ENCODE measurements around the gene IQGAP3. TPM values are rescaled to one million over a fixed set of nuclear protein-coding genes. Genes with fewer than 3 reads are reported as not detected.

Gene IQGAP3
- total RNA-seq, 1 experiment from 2014 or later, result 21.3 TPM

- no peak for DNase-seq
- Histone ChIP-seq H3K4me1 (no peaks in the 10 kb centered on the region), H3K27ac (no peak overlapping the region), H3K4me3 (no peak overlapping the region), H3K9me3 (replicated peaks) (no peaks in the 10 kb centered on the region), H3K27me3 (no peaks in the 10 kb centered on the region), H3K36me3 (peaks cover 13% of the 10 kb centered on the region; the same call in 1 of the 2 replicates)
Measured at GRCh38 chr1:156547434-156547833, 24.9 kb downstream of the IQGAP3 start.

- H3K4me1 ChIP-seq, result no peaks in the 10 kb centered on the region
- peaks cover 9% of the 10 kb centered on the region; the same call in 1 of the 2 replicates for H3K36me3 ChIP-seq
- DNase-seq, result no peak
- H3K4me3 ChIP-seq, result no peak overlapping the region
- no peak overlapping the region for H3K27ac ChIP-seq
- no peaks in the 10 kb centered on the region for H3K9me3 ChIP-seq (replicated peaks)
- no peaks in the 10 kb centered on the region for H3K27me3 ChIP-seq
Measured at GRCh38 chr1:156546267-156546666, 26.1 kb downstream of the IQGAP3 start.

- DNase-seq, result no peak
- Histone ChIP-seq H3K9me3 (replicated peaks) (no peaks in the 10 kb centered on the region), H3K4me1 (no peaks in the 10 kb centered on the region), H3K27ac (no peak overlapping the region), H3K4me3 (no peak overlapping the region), H3K36me3 (peaks cover 14% of the 10 kb centered on the region; the same call in 1 of the 2 replicates), H3K27me3 (no peaks in the 10 kb centered on the region)
Measured at GRCh38 chr1:156544592-156545102, 27.7 kb downstream of the IQGAP3 start.

GRCh38 chr1:156543066-156543465 lies 29.3 kb downstream of the IQGAP3 start:
- H3K36me3 ChIP-seq, result peaks cover 16% of the 10 kb centered on the region; the same call in 1 of the 2 replicates
- DNase-seq, result no peak
- no peaks in the 10 kb centered on the region for H3K27me3 ChIP-seq
- H3K4me1 ChIP-seq, result no peaks in the 10 kb centered on the region
- H3K27ac ChIP-seq, result no peak overlapping the region
- no peaks in the 10 kb centered on the region for H3K9me3 ChIP-seq (replicated peaks)
- no peak overlapping the region for H3K4me3 ChIP-seq

GRCh38 chr1:156540955-156541354 lies 31.4 kb downstream of the IQGAP3 start:
- H3K27ac ChIP-seq, result no peak overlapping the region
- H3K4me3 ChIP-seq, result no peak overlapping the region
- no peaks in the 10 kb centered on the region for H3K27me3 ChIP-seq
- no peak for DNase-seq
- H3K36me3 ChIP-seq, result peaks cover 21% of the 10 kb centered on the region
- H3K9me3 ChIP-seq (replicated peaks), result no peaks in the 10 kb centered on the region
- no peaks in the 10 kb centered on the region for H3K4me1 ChIP-seq

- H3K27me3 ChIP-seq, result no peaks in the 10 kb centered on the region
- H3K4me3 ChIP-seq, result no peak overlapping the region
- no peak for DNase-seq
- H3K36me3 ChIP-seq, result peaks cover 27% of the 10 kb centered on the region
- H3K9me3 ChIP-seq (replicated peaks), result no peaks in the 10 kb centered on the region
- H3K27ac ChIP-seq, result no peak overlapping the region
- no peaks in the 10 kb centered on the region for H3K4me1 ChIP-seq
Measured at GRCh38 chr1:156539818-156540355, 32.5 kb downstream of the IQGAP3 start.

GRCh38 chr1:156538711-156539440 lies 33.5 kb downstream of the IQGAP3 start:
- no peak for DNase-seq
- Histone ChIP-seq H3K27me3 (no peaks in the 10 kb centered on the region), H3K4me1 (no peaks in the 10 kb centered on the region), H3K4me3 (no peak overlapping the region), H3K36me3 (peaks cover 33% of the 10 kb centered on the region), H3K27ac (no peak overlapping the region), H3K9me3 (replicated peaks) (no peaks in the 10 kb centered on the region)

GRCh38 chr1:156537027-156537426 lies 35.3 kb downstream of the IQGAP3 start:
- DNase-seq, result no peak
- Histone ChIP-seq H3K4me3 (no peak overlapping the region), H3K9me3 (replicated peaks) (no peaks in the 10 kb centered on the region), H3K27ac (no peak overlapping the region), H3K27me3 (no peaks in the 10 kb centered on the region), H3K4me1 (no peaks in the 10 kb centered on the region), H3K36me3 (peaks cover 41% of the 10 kb centered on the region)

GRCh38 chr1:156534424-156535060 lies 37.8 kb downstream of the IQGAP3 start:
- Histone ChIP-seq H3K4me3 (no peak overlapping the region), H3K4me1 (no peaks in the 10 kb centered on the region), H3K36me3 (peaks cover 51% of the 10 kb centered on the region), H3K27ac (no peak overlapping the region), H3K9me3 (replicated peaks) (no peaks in the 10 kb centered on the region), H3K27me3 (no peaks in the 10 kb centered on the region)
- DNase-seq, result no peak

GRCh38 chr1:156533568-156534220 lies 38.7 kb downstream of the IQGAP3 start:
- Histone ChIP-seq H3K9me3 (replicated peaks) (no peaks in the 10 kb centered on the region), H3K27me3 (no peaks in the 10 kb centered on the region), H3K4me1 (no peaks in the 10 kb centered on the region), H3K4me3 (no peak overlapping the region), H3K36me3 (peaks cover 51% of the 10 kb centered on the region), H3K27ac (no peak overlapping the region)
- no peak for DNase-seq

GRCh38 chr1:156532374-156532773 lies 40.0 kb downstream of the IQGAP3 start:
- Histone ChIP-seq H3K36me3 (peaks cover 60% of the 10 kb centered on the region), H3K9me3 (replicated peaks) (no peaks in the 10 kb centered on the region), H3K4me1 (no peaks in the 10 kb centered on the region), H3K27ac (no peak overlapping the region), H3K4me3 (no peak overlapping the region), H3K27me3 (no peaks in the 10 kb centered on the region)
- peak in 1 of 2 experiments; percentile 41 for DNase-seq

GRCh38 chr1:156530006-156530405 lies 42.4 kb downstream of the IQGAP3 start:
- no peaks in the 10 kb centered on the region for H3K9me3 ChIP-seq (replicated peaks)
- H3K4me1 ChIP-seq, result peaks cover 1% of the 10 kb centered on the region; the same call in 1 of the 2 replicates
- DNase-seq, result no peak
- H3K36me3 ChIP-seq, result peaks cover 60% of the 10 kb centered on the region
- no peaks in the 10 kb centered on the region for H3K27me3 ChIP-seq
- no peak overlapping the region for H3K4me3 ChIP-seq
- no peak overlapping the region for H3K27ac ChIP-seq

GRCh38 chr1:156528875-156529425 lies 43.4 kb downstream of the IQGAP3 start:
- no peak overlapping the region for H3K4me3 ChIP-seq
- no peaks in the 10 kb centered on the region for H3K9me3 ChIP-seq (replicated peaks)
- peaks cover 51% of the 10 kb centered on the region for H3K36me3 ChIP-seq
- H3K27ac ChIP-seq, result no peak overlapping the region
- peaks cover 2% of the 10 kb centered on the region; the same call in 1 of the 2 replicates for H3K4me1 ChIP-seq
- no peak for DNase-seq
- H3K27me3 ChIP-seq, result no peaks in the 10 kb centered on the region

GRCh38 chr1:156528231-156528630 lies 44.1 kb downstream of the IQGAP3 start:
- H3K36me3 ChIP-seq, result peaks cover 51% of the 10 kb centered on the region

More at GRCh38 chr1:156528231-156528630, 44.1 kb downstream of the IQGAP3 start:
- Histone ChIP-seq H3K27me3 (no peaks in the 10 kb centered on the region), H3K9me3 (replicated peaks) (no peaks in the 10 kb centered on the region), H3K4me1 (peaks cover 2% of the 10 kb centered on the region; the same call in 1 of the 2 replicates), H3K4me3 (no peak overlapping the region), H3K27ac (no peak overlapping the region)
- DNase-seq, result peak in 1 of 2 experiments; percentile 20

All from SJCRH30 (cell line).